IMR-90 (cell line): ENCODE data around the gene UNC5A. TPM values are rescaled to one million over a fixed set of nuclear protein-coding genes. Genes with fewer than 3 reads are reported as not detected.

Source experiments
- ATAC-seq: fragments of 200-7000 bp; cut with Tn5 transposase; 2 replicates; pipeline ENCODE4 v1.9.1; 2020; ENCODE audit warnings: low read depth, mild to moderate bottlenecking, moderate library complexity
- BruUV-seq: library from RNA; stranded (reverse); fragments of 400-500 nt; replicated peaks from 2 replicates; lab custom pipeline; 2021; lab: Mats Ljungman, UMichigan
- CTCF ChIA-PET: fragments of 300-600 bp; formaldehyde crosslinking; extraction: SDS; loops from one replicate; lab custom pipeline; 2021; ENCODE audit warnings: antibody characterized with exemption; lab: Yijun Ruan, JAX
- POLR2A ChIA-PET: fragments of 300-600 bp; sonication (Branson Sonifier 250); formaldehyde crosslinking; loops from one replicate; lab custom pipeline; 2022; ENCODE audit warnings: antibody characterized with exemption; ENCODE audit not compliant: unreplicated experiment; lab: Charles Lee
- DNase-seq: peaks from one replicate; pipeline ENCODE4 v3.0.0; 2013
- H2AFZ ChIP-seq: replicated peaks from 2 replicates; pipeline ENCODE3; 2013; ENCODE audit warnings: low read length, mild to moderate bottlenecking; ENCODE audit not compliant: poor library complexity
- H2AK5ac ChIP-seq: 2 replicates; pipeline ENCODE4 v1.6.1; 2013; ENCODE audit warnings: low read depth, low read length, inconsistent platforms
- H2AK9ac ChIP-seq: replicated peaks from 2 replicates; pipeline ENCODE3; 2013; ENCODE audit warnings: mild to moderate bottlenecking, low read depth, low read length, moderate library complexity; ENCODE audit not compliant: poor library complexity
- H2BK120ac ChIP-seq: 2 replicates; pipeline ENCODE4 v1.6.1; 2013; ENCODE audit warnings: low read depth, low read length, inconsistent platforms
- H2BK15ac ChIP-seq: 3 replicates; pipeline ENCODE4 v1.6.1; 2013; ENCODE audit warnings: low read depth, low read length, inconsistent platforms
- H2BK20ac ChIP-seq: 2 replicates; pipeline ENCODE4 v1.6.1; 2013; ENCODE audit warnings: low read depth, mild to moderate bottlenecking, inconsistent platforms, low read length, moderate library complexity
- H2BK5ac ChIP-seq: 2 replicates; pipeline ENCODE4 v1.6.1; 2013; ENCODE audit warnings: mild to moderate bottlenecking, low read depth, low read length, inconsistent platforms; ENCODE audit not compliant: poor library complexity, severe bottlenecking
- H3K14ac ChIP-seq: replicated peaks from 2 replicates; pipeline ENCODE4 v1.6.1; 2013; ENCODE audit warnings: low read depth, low read length, inconsistent platforms
- H3K18ac ChIP-seq: 2 replicates; pipeline ENCODE4 v1.6.1; 2013; ENCODE audit warnings: low read depth, low read length, control low read depth
- H3K23ac ChIP-seq: 2 replicates; pipeline ENCODE4 v1.6.1; 2013; ENCODE audit warnings: low read depth, low read length, inconsistent platforms
- H3K27ac ChIP-seq: 2 replicates; pipeline ENCODE4 v1.5.1; 2013; ENCODE audit warnings: mild to moderate bottlenecking, control low read depth, low read length; ENCODE audit not compliant: insufficient read depth
- H3K27me3 ChIP-seq: 2 replicates; pipeline ENCODE4 v1.6.1; 2013; ENCODE audit warnings: low read length; ENCODE audit not compliant: control insufficient read depth, insufficient read depth
- H3K36me3 ChIP-seq: 2 replicates; pipeline ENCODE4 v1.6.1; 2013; ENCODE audit warnings: low read length, mixed read lengths; ENCODE audit not compliant: control insufficient read depth, insufficient read depth
- H3K4ac ChIP-seq: 2 replicates; pipeline ENCODE4 v1.6.1; 2013; ENCODE audit warnings: low read depth, low read length, inconsistent platforms
- H3K4me1 ChIP-seq: 2 replicates; pipeline ENCODE4 v1.6.1; 2013; ENCODE audit warnings: low read length, mixed read lengths; ENCODE audit not compliant: control insufficient read depth, insufficient read depth
- H3K4me2 ChIP-seq: 2 replicates; pipeline ENCODE4 v1.6.1; 2013; ENCODE audit warnings: low read depth, mild to moderate bottlenecking, control low read depth, low read length, moderate library complexity
- H3K4me3 ChIP-seq: 2 replicates; pipeline ENCODE4 v1.5.1; 2013; ENCODE audit warnings: low read depth, mild to moderate bottlenecking, control low read depth, low read length, moderate library complexity; ENCODE audit not compliant: insufficient read depth
- H3K56ac ChIP-seq: 2 replicates; pipeline ENCODE4 v1.6.1; 2013; ENCODE audit warnings: low read length, inconsistent platforms; ENCODE audit not compliant: insufficient read depth; ENCODE audit errors: extremely low read depth
- H3K79me1 ChIP-seq, 2 experiments: 2 replicates each; pipeline ENCODE4 v1.6.1; 2013; ENCODE audit warnings: low read length in 2 of 2, inconsistent platforms in 1 of 2, low read depth in 1 of 2
- H3K9ac ChIP-seq: 2 replicates; pipeline ENCODE4 v1.6.1; 2013; ENCODE audit warnings: low read depth, low read length, control low read depth
- H3K9me1 ChIP-seq: 2 replicates; pipeline ENCODE4 v1.6.1; 2013; ENCODE audit warnings: low read length, inconsistent platforms; ENCODE audit not compliant: insufficient read depth
- H3K9me3 ChIP-seq: 2 replicates; pipeline ENCODE4 v1.6.1; 2013; ENCODE audit warnings: low read length; ENCODE audit not compliant: control insufficient read depth, insufficient read depth
- H4K20me1 ChIP-seq: 2 replicates; pipeline ENCODE4 v1.6.1; 2013; ENCODE audit warnings: low read length, inconsistent platforms; ENCODE audit not compliant: insufficient read depth
- H4K5ac ChIP-seq: 2 replicates; pipeline ENCODE4 v1.6.1; 2013; ENCODE audit warnings: mild to moderate bottlenecking, low read depth, low read length, control low read depth
- H4K8ac ChIP-seq, 2 experiments: 2 replicates each; pipeline ENCODE4 v1.6.1; 2013; ENCODE audit warnings: low read depth in 2 of 2, low read length in 2 of 2, control low read depth in 1 of 2, inconsistent platforms in 1 of 2
- H4K91ac ChIP-seq: 2 replicates; pipeline ENCODE4 v1.6.1; 2013; ENCODE audit warnings: low read depth, low read length, inconsistent platforms; ENCODE audit not compliant: insufficient read depth
- BHLHE40 ChIP-seq: fragments of 150-350 bp; IDR thresholded peaks from 2 replicates; pipeline ENCODE4 v1.6.1; 2016; ENCODE audit warnings: mild to moderate bottlenecking, low read depth, low read length
- CEBPB ChIP-seq: IDR thresholded peaks from 2 replicates; pipeline ENCODE4 v1.6.1; 2012; ENCODE audit warnings: low read depth, low read length, improper control_type of control experiment
- MAZ ChIP-seq: IDR thresholded peaks from 2 replicates; pipeline ENCODE4 v1.6.1; 2012; ENCODE audit warnings: low read depth, mild to moderate bottlenecking, low read length, improper control_type of control experiment, moderate library complexity, borderline replicate concordance
- POLR2A ChIP-seq: IDR thresholded peaks from 2 replicates; pipeline ENCODE4 v1.6.1; 2012; ENCODE audit warnings: mild to moderate bottlenecking, low read depth, low read length
- RAD21 ChIP-seq: IDR thresholded peaks from 2 replicates; pipeline ENCODE4 v1.6.1; 2012; ENCODE audit warnings: low read length, improper control_type of control experiment
- RCOR1 ChIP-seq: IDR thresholded peaks from 2 replicates; pipeline ENCODE4 v1.6.1; 2012; ENCODE audit warnings: mild to moderate bottlenecking, low read length, improper control_type of control experiment; ENCODE audit not compliant: insufficient replicate concordance
- RFX5 ChIP-seq: IDR thresholded peaks from 2 replicates; pipeline ENCODE4 v1.8.0; 2012; ENCODE audit warnings: low read depth, mild to moderate bottlenecking, low read length, moderate library complexity
- SMC3 ChIP-seq: fragments of 150-350 bp; IDR thresholded peaks from 2 replicates; pipeline ENCODE4 v1.6.1; 2016; ENCODE audit warnings: low read depth, mild to moderate bottlenecking, antibody characterized with exemption, low read length, moderate library complexity
- USF2 ChIP-seq: fragments of 150-350 bp; IDR thresholded peaks from 2 replicates; pipeline ENCODE4 v1.6.1; 2017; ENCODE audit warnings: mild to moderate bottlenecking, antibody characterized with exemption, low read length, low read depth
- WGBS, 2 experiments: methylation state at CpG; one replicate each; pipeline versions ENCODE4 v1.1.5 to v1.1.7; 2013; ENCODE audit warnings: missing lambda C conversion rate in 2 of 2; ENCODE audit not compliant: insufficient read length in 1 of 2; ENCODE audit errors: extremely low coverage in 2 of 2; 5-methylcytosine and 5-hydroxymethylcytosine counted together
- dilution Hi-C: fragments of 300-500 bp; cut with HindIII; formaldehyde crosslinking; loops from one replicate; pipeline ENCODE4 v1.14.3; 2018; ENCODE audit warnings: low sequenced_read_pairs; ENCODE audit not compliant: unreplicated experiment
- in situ Hi-C: fragments of 300-500 bp; cut with MboI; formaldehyde crosslinking; loops from 3 replicates; pipeline ENCODE4 v1.14.3; 2019; ENCODE audit warnings: low sequenced_read_pairs, inconsistent platforms, mixed read lengths
- intact Hi-C: fragments of 100-400 bp; cut with micrococcal nuclease; formaldehyde crosslinking; loops from 2 replicates; pipeline ENCODE4 v1.10.0; 2022
- polyA plus RNA-seq, 3 experiments: library from polyadenylated mRNA; depleted of rRNA; stranded (reverse); fragments of >200 nt; gene quantifications; 2 replicates each; pipeline ENCODE4 v1.2.3, GENCODE V29; 2012; ENCODE audit warnings: low replicate concordance in 1 of 3
- total RNA-seq: library from RNA; depleted of rRNA; stranded (reverse); fragments of >200 nt; gene quantifications from 2 replicates; pipeline ENCODE4 v1.2.3, GENCODE V29; 2012
- TF ChIP-seq, protein P1 (sequence below): conservative IDR thresholded peaks from 2 replicates; pipeline ENCODE4 v1.5.1; 2012; ENCODE audit warnings: mild to moderate bottlenecking, low read depth, low read length, improper control_type of control experiment

Gene UNC5A
- total and polyA plus RNA-seq, 2 of the 4 experiments (the other 2 are of a cell fraction) = not detected

- H3K9me3 ChIP-seq = no peaks in the 10 kb centered on the region
- no TSS peak for BruUV-seq
- ChIA-PET POLR2A (no interaction called here), CTCF (no interaction called here)
- no peak overlapping the region for H4K91ac ChIP-seq
- no peak overlapping the region for H3K18ac ChIP-seq
- H2BK5ac ChIP-seq = no peak overlapping the region
- intact Hi-C loops = no loop called here
- TF ChIP-seq BHLHE40 (no peak), RCOR1 (no peak), POLR2A (no peak), MAZ (no peak), USF2 (no peak), RFX5 (no peak), RAD21 (no peak), SMC3 (no peak), CEBPB (no peak)
- TF ChIP-seq, protein P1, sequence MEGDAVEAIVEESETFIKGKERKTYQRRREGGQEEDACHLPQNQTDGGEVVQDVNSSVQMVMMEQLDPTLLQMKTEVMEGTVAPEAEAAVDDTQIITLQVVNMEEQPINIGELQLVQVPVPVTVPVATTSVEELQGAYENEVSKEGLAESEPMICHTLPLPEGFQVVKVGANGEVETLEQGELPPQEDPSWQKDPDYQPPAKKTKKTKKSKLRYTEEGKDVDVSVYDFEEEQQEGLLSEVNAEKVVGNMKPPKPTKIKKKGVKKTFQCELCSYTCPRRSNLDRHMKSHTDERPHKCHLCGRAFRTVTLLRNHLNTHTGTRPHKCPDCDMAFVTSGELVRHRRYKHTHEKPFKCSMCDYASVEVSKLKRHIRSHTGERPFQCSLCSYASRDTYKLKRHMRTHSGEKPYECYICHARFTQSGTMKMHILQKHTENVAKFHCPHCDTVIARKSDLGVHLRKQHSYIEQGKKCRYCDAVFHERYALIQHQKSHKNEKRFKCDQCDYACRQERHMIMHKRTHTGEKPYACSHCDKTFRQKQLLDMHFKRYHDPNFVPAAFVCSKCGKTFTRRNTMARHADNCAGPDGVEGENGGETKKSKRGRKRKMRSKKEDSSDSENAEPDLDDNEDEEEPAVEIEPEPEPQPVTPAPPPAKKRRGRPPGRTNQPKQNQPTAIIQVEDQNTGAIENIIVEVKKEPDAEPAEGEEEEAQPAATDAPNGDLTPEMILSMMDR = no peak
- H2BK120ac ChIP-seq = no peak overlapping the region
- no peak overlapping the region for H2BK15ac ChIP-seq
- no peak overlapping the region for H3K14ac ChIP-seq
- no peak overlapping the region for H3K56ac ChIP-seq
- H3K27me3 ChIP-seq = peaks cover 6% of the 10 kb centered on the region
- no peak overlapping the region for H3K9ac ChIP-seq
- H4K20me1 ChIP-seq = no peaks in the 10 kb centered on the region; the same call in 1 of the 2 replicates
- H3K23ac ChIP-seq = no peak overlapping the region
- no peak overlapping the region for H3K4me3 ChIP-seq
- no peak overlapping the region for H4K8ac ChIP-seq
- DNase-seq (peak; percentile 5), ATAC-seq (peak; percentile 30)
- in situ Hi-C loops = no loop called here
- no peak overlapping the region for H3K27ac ChIP-seq
- H3K9me1 ChIP-seq = peaks cover 10% of the 10 kb centered on the region
- no peak overlapping the region for H2BK20ac ChIP-seq
- WGBS, 2 experiments = no CpG with 5 or more reads among the region's 4 CpGs
- H3K4me1 ChIP-seq = no peaks in the 10 kb centered on the region
- H3K4ac ChIP-seq = no peak overlapping the region
- H3K79me1 ChIP-seq = no peaks in the 10 kb centered on the region
- dilution Hi-C loops = no loop called here
- H3K36me3 ChIP-seq = peaks cover 17% of the 10 kb centered on the region
- peak overlapping the region; percentile 26 for H2AK9ac ChIP-seq
- no peak overlapping the region for H2AK5ac ChIP-seq
- H3K4me2 ChIP-seq = no peak overlapping the region
- no peak overlapping the region for H4K5ac ChIP-seq
- peak overlapping the region; percentile 53 for H2AFZ ChIP-seq
Observed at GRCh38 chr5:176899946-176900779, 89.8 kb downstream of the UNC5A start.
